HCT116 (cell line): ENCODE measurements around the gene CA7. TPM values are rescaled to one million over a fixed set of nuclear protein-coding genes. Genes with fewer than 3 reads are reported as not detected.

Experiments
- ATAC-seq: fragments of 200-7000 bp; cut with Tn5 transposase; 2 replicates; pipeline ENCODE4 v1.9.1; 2020; ENCODE audit warnings: mild to moderate bottlenecking, moderate library complexity
- BruUV-seq: library from RNA; stranded (reverse); fragments of 400-500 nt; replicated peaks from 2 replicates; lab custom pipeline; 2021; lab: Mats Ljungman, UMichigan
- CTCF ChIA-PET: fragments of 300-600 bp; sonication (Branson Sonifier 250); formaldehyde crosslinking; loops from one replicate; lab custom pipeline; 2021; ENCODE audit warnings: antibody characterized with exemption; lab: Charles Lee
- POLR2A ChIA-PET: fragments of 300-600, 350-600 bp; sonication (Branson Sonifier 250); formaldehyde crosslinking; loops from one replicate; lab custom pipeline; 2021; ENCODE audit warnings: antibody characterized with exemption; lab: Charles Lee
- RAD21 ChIA-PET, 2 experiments: fragments of 300-600 bp; sonication (Branson Sonifier 250); formaldehyde crosslinking; loops; one replicate each; lab custom pipeline; 2023; ENCODE audit warnings: low total read pairs in 2 of 2; ENCODE audit not compliant: uncharacterized antibody in 2 of 2, unreplicated experiment in 2 of 2, low non-redundant PET in 1 of 2; lab: Charles Lee
- DNase-seq: peaks from one replicate; pipeline ENCODE4 v3.0.0-alpha.2; 2010; ENCODE audit warnings: low read depth, low spot score
- H2AFZ ChIP-seq: fragments of 200-600 bp; shearing (Covaris generic), sonication (generic); 2 replicates; pipeline ENCODE4 v1.6.1; 2017; ENCODE audit warnings: low read depth, mixed run types, mixed read lengths, antibody characterized with exemption, low read length; ENCODE audit not compliant: poor library complexity, severe bottlenecking
- H3K27ac ChIP-seq: 2 replicates; pipeline ENCODE4 v1.5.1; 2012; ENCODE audit warnings: low read depth, low read length
- H3K27me3 ChIP-seq: fragments of 200-600 bp; sonication (generic); 2 replicates; pipeline ENCODE4 v1.6.1; 2016; ENCODE audit warnings: mixed run types, low read length, mixed read lengths; ENCODE audit not compliant: insufficient read depth
- H3K36me3 ChIP-seq, 2 experiments: fragments of 200-500 bp in 1 of 2; fragments of 200-600 bp in 1 of 2; sonication (Bioruptor generic) in 1 of 2; sonication (generic) in 1 of 2; 2 replicates each; pipeline versions ENCODE4 v1.5.1 to v1.6.1; 2014 to 2016; ENCODE audit warnings: low read length in 2 of 2, inconsistent platforms in 1 of 2, mixed read lengths in 1 of 2, mixed run types in 1 of 2; ENCODE audit not compliant: insufficient read depth in 2 of 2, control insufficient read depth in 1 of 2
- H3K4me1 ChIP-seq, 2 experiments: fragments of 200-600 bp in 1 of 2; sonication (generic) in 1 of 2; 2 replicates each; pipeline versions ENCODE4 v1.5.1 to v1.6.1; 2012 to 2017; ENCODE audit warnings: low read length in 2 of 2, inconsistent platforms in 1 of 2, mild to moderate bottlenecking in 1 of 2, mixed read lengths in 1 of 2, mixed run types in 1 of 2, moderate library complexity in 1 of 2; ENCODE audit not compliant: insufficient read depth in 2 of 2, control insufficient read depth in 1 of 2
- H3K4me2 ChIP-seq: fragments of 200-600 bp; sonication (generic); 2 replicates; pipeline ENCODE4 v1.6.1; 2017; ENCODE audit warnings: mixed run types, low read length, mixed read lengths
- H3K4me3 ChIP-seq, 2 experiments: fragments of 200-600 bp in 1 of 2; sonication (generic) in 1 of 2; replicated peaks in 1 of 2; 2 replicates each; pipeline ENCODE4 v1.5.1; 2011 to 2016; ENCODE audit warnings: low read length in 2 of 2, control low read depth in 1 of 2, low read depth in 1 of 2, mild to moderate bottlenecking in 1 of 2, mixed read lengths in 1 of 2, mixed run types in 1 of 2
- H3K79me2 ChIP-seq: fragments of 200-600 bp; sonication (generic); 2 replicates; pipeline ENCODE4 v1.6.1; 2017; ENCODE audit warnings: mild to moderate bottlenecking, mixed run types, low read length, moderate library complexity, mixed read lengths; ENCODE audit not compliant: insufficient read depth
- H3K9ac ChIP-seq: fragments of 200-600 bp; sonication (generic); 2 replicates; pipeline ENCODE4 v1.6.1; 2016; ENCODE audit warnings: low read length, mixed read lengths
- H3K9me2 ChIP-seq: fragments of 200-600 bp; sonication (generic), shearing (Covaris generic); 2 replicates; pipeline ENCODE4 v1.6.1; 2017; ENCODE audit warnings: mixed run types, mild to moderate bottlenecking, moderate library complexity; ENCODE audit not compliant: insufficient read depth
- H3K9me3 ChIP-seq, 2 experiments: fragments of 200-500 bp in 1 of 2; fragments of 200-600 bp in 1 of 2; sonication (Bioruptor generic) in 1 of 2; sonication (generic) in 1 of 2; 2 replicates each; pipeline ENCODE4 v1.6.1; 2014 to 2017; ENCODE audit warnings: low read length in 2 of 2, mixed read lengths in 2 of 2, inconsistent platforms in 1 of 2, low read depth in 1 of 2, mild to moderate bottlenecking in 1 of 2, mixed run types in 1 of 2, moderate library complexity in 1 of 2; ENCODE audit not compliant: control insufficient read depth in 1 of 2, insufficient read depth in 1 of 2
- H4K20me1 ChIP-seq: fragments of 200-600 bp; sonication (generic), shearing (Covaris generic); 2 replicates; pipeline ENCODE4 v1.6.1; 2017; ENCODE audit warnings: mixed run types, mild to moderate bottlenecking, moderate library complexity; ENCODE audit not compliant: insufficient read depth
- CBX3 ChIP-seq: IDR thresholded peaks from 2 replicates; pipeline ENCODE4 v1.6.1; 2012; ENCODE audit warnings: low read depth
- CEBPB ChIP-seq: IDR thresholded peaks from 2 replicates; pipeline ENCODE4 v1.6.1; 2012; ENCODE audit warnings: low read depth
- ELF1 ChIP-seq: IDR thresholded peaks from 2 replicates; pipeline ENCODE4 v1.6.1; 2012; ENCODE audit warnings: low read depth, borderline replicate concordance
- EZH2 ChIP-seq: fragments of 200-600 bp; sonication (generic); IDR thresholded peaks from 2 replicates; pipeline ENCODE4 v1.6.1; 2017; ENCODE audit warnings: antibody characterized with exemption, mixed run types
- SIN3A ChIP-seq: IDR thresholded peaks from 2 replicates; pipeline ENCODE4 v1.6.1; 2012; ENCODE audit warnings: low read depth
- SRF ChIP-seq: IDR thresholded peaks from 2 replicates; pipeline ENCODE4 v1.6.1; 2012; ENCODE audit warnings: low read depth
- ZFX ChIP-seq: fragments of 450-650 bp; IDR thresholded peaks from 2 replicates; pipeline ENCODE4 v1.6.1; 2017
- intact Hi-C: fragments of 100-400 bp; cut with micrococcal nuclease; formaldehyde crosslinking; loops from 2 replicates; pipeline ENCODE4 v1.10.0; 2022
- total RNA-seq: library from RNA; stranded (reverse); gene quantifications from one replicate; pipeline ENCODE4 v1.2.1, GENCODE V29; 2021; ENCODE audit not compliant: unreplicated experiment
- TF ChIP-seq, protein P1 (sequence below), 3 experiments: fragments of 200-600 bp in 1 of 3; sonication (generic) in 1 of 3; IDR thresholded peaks in 2 of 3; conservative IDR thresholded peaks in 1 of 3; 2 replicates each; pipeline ENCODE4 v1.5.1; 2012 to 2017; ENCODE audit warnings: low read depth in 2 of 3, low read length in 2 of 3, antibody characterized with exemption in 1 of 3, borderline replicate concordance in 1 of 3, control low read depth in 1 of 3, mild to moderate bottlenecking in 1 of 3, mixed read lengths in 1 of 3, mixed run types in 1 of 3, moderate library complexity in 1 of 3; ENCODE audit not compliant: insufficient read depth in 1 of 3
- TF ChIP-seq, protein P2 (sequence below): IDR thresholded peaks from 2 replicates; pipeline ENCODE4 v1.6.1; 2012; ENCODE audit warnings: low read depth

Gene CA7
- total RNA-seq, 1 experiment from 2014 or later: not detected

- H3K27me3 ChIP-seq: no peaks in the 10 kb centered on the region
- no peak overlapping the region for H3K27ac ChIP-seq
- RAD21 ChIA-PET: no interaction called here
- intact Hi-C loops: no loop called here
- H3K9me3 ChIP-seq: no peaks in the 10 kb centered on the region
- ATAC-seq (no peak), DNase-seq (no peak)
- no TSS peak for BruUV-seq
- no peaks in the 10 kb centered on the region for H3K36me3 ChIP-seq
- no peak overlapping the region for H3K4me2 ChIP-seq
- POLR2A ChIA-PET: no interaction called here
- CTCF ChIA-PET: interaction anchor here (1.0 kb wide), 2 partner anchors 10 to 27 kb away, joined by 3 read pairs; partner anchors contain the start of gene NAE1
- H2AFZ ChIP-seq: no peak overlapping the region
- peaks cover 12 to 14% of the 10 kb centered on the region in 2 experiments for H3K4me1 ChIP-seq
- H3K79me2 ChIP-seq: no peaks in the 10 kb centered on the region
- H3K9me2 ChIP-seq: no peaks in the 10 kb centered on the region
- H3K9ac ChIP-seq: no peak overlapping the region
- no peak overlapping the region for H3K4me3 ChIP-seq
- TF ChIP-seq ZFX (no peak), SIN3A (no peak), CEBPB (no peak), SRF (no peak), ELF1 (no peak), EZH2 (no peak), CBX3 (no peak)
- TF ChIP-seq, protein P1, sequence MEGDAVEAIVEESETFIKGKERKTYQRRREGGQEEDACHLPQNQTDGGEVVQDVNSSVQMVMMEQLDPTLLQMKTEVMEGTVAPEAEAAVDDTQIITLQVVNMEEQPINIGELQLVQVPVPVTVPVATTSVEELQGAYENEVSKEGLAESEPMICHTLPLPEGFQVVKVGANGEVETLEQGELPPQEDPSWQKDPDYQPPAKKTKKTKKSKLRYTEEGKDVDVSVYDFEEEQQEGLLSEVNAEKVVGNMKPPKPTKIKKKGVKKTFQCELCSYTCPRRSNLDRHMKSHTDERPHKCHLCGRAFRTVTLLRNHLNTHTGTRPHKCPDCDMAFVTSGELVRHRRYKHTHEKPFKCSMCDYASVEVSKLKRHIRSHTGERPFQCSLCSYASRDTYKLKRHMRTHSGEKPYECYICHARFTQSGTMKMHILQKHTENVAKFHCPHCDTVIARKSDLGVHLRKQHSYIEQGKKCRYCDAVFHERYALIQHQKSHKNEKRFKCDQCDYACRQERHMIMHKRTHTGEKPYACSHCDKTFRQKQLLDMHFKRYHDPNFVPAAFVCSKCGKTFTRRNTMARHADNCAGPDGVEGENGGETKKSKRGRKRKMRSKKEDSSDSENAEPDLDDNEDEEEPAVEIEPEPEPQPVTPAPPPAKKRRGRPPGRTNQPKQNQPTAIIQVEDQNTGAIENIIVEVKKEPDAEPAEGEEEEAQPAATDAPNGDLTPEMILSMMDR (IDR thresholded peaks at IDR 0.05 in 2 of 3, conservative IDR thresholded peaks at IDR 0.05 in 1 of 3; ENCODE audit: borderline replicate concordance in 1 of 3, insufficient read depth in 1 of 3, low read depth in 2 of 3, low read length in 2 of 3): no peak
- TF ChIP-seq, protein P2, sequence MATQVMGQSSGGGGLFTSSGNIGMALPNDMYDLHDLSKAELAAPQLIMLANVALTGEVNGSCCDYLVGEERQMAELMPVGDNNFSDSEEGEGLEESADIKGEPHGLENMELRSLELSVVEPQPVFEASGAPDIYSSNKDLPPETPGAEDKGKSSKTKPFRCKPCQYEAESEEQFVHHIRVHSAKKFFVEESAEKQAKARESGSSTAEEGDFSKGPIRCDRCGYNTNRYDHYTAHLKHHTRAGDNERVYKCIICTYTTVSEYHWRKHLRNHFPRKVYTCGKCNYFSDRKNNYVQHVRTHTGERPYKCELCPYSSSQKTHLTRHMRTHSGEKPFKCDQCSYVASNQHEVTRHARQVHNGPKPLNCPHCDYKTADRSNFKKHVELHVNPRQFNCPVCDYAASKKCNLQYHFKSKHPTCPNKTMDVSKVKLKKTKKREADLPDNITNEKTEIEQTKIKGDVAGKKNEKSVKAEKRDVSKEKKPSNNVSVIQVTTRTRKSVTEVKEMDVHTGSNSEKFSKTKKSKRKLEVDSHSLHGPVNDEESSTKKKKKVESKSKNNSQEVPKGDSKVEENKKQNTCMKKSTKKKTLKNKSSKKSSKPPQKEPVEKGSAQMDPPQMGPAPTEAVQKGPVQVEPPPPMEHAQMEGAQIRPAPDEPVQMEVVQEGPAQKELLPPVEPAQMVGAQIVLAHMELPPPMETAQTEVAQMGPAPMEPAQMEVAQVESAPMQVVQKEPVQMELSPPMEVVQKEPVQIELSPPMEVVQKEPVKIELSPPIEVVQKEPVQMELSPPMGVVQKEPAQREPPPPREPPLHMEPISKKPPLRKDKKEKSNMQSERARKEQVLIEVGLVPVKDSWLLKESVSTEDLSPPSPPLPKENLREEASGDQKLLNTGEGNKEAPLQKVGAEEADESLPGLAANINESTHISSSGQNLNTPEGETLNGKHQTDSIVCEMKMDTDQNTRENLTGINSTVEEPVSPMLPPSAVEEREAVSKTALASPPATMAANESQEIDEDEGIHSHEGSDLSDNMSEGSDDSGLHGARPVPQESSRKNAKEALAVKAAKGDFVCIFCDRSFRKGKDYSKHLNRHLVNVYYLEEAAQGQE: no peak
- H4K20me1 ChIP-seq: no peaks in the 10 kb centered on the region
Measured at GRCh38 chr16:66857437-66857836, 13.2 kb downstream of the CA7 start.
